ENCODE data around the gene CHCHD6.

The CHCHD6 gene

GRCh38 chr3:126915015-126915414 is 211.0 kb downstream of the CHCHD6 start:
- Histone ChIP-seq H3K4me3 (no peak overlapping the region), H3K4me1 (peaks cover 0 to 8% (median 4%) of the 10 kb centered on the region in 4 donors), H3K27me3 (no peaks in the 10 kb centered on the region), H3K27ac (no peak overlapping the region), H3K36me3 (peaks cover 0 to 9% (median 0%) of the 10 kb centered on the region in 3 donors), H3K9me3 (no peaks in the 10 kb centered on the region)
- intact Hi-C loops (cut with DNase I; ENCODE audit: low total_unique reads), result no loop called here
- TF ChIP-seq, protein P1, sequence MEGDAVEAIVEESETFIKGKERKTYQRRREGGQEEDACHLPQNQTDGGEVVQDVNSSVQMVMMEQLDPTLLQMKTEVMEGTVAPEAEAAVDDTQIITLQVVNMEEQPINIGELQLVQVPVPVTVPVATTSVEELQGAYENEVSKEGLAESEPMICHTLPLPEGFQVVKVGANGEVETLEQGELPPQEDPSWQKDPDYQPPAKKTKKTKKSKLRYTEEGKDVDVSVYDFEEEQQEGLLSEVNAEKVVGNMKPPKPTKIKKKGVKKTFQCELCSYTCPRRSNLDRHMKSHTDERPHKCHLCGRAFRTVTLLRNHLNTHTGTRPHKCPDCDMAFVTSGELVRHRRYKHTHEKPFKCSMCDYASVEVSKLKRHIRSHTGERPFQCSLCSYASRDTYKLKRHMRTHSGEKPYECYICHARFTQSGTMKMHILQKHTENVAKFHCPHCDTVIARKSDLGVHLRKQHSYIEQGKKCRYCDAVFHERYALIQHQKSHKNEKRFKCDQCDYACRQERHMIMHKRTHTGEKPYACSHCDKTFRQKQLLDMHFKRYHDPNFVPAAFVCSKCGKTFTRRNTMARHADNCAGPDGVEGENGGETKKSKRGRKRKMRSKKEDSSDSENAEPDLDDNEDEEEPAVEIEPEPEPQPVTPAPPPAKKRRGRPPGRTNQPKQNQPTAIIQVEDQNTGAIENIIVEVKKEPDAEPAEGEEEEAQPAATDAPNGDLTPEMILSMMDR (IDR thresholded peaks at IDR 0.05), result no peak
- DNase-seq, result no peak

DNA sequence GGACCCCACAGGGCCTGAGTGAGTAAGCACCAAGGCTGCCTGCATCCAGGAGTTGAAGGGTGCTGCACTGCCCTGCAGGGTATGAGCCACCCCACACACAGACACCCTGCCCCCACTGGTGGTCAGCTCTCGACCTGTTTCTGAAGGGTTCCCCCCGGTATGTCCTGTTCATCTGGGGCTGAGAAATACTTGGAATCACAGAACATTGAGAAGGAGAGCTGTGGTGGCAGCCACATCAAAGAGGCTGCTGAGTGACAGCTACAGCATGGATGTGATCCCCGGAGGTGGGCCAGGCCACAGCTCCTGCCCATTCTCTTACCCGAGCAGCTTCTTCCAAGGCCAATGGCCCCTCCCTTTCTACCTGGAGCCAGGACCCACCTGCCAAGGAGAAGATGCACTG is 212.5 kb downstream of the CHCHD6 start:
- intact Hi-C loops (cut with DNase I; ENCODE audit: low total_unique reads), result no loop called here
- peak in 1 of 2 donors; percentile 33 for DNase-seq
- peaks cover 0 to 5% (median 1%) of the 10 kb centered on the region in 4 donors for H3K4me1 ChIP-seq
- H3K9me3 ChIP-seq, result no peaks in the 10 kb centered on the region
- no peaks in the 10 kb centered on the region for H3K27me3 ChIP-seq
- TF ChIP-seq, protein P1 (IDR thresholded peaks at IDR 0.05), result no peak
- peaks cover 0 to 9% (median 0%) of the 10 kb centered on the region in 3 donors for H3K36me3 ChIP-seq
- H3K27ac ChIP-seq, result no peak overlapping the region
- H3K4me3 ChIP-seq, result no peak overlapping the region

DNA sequence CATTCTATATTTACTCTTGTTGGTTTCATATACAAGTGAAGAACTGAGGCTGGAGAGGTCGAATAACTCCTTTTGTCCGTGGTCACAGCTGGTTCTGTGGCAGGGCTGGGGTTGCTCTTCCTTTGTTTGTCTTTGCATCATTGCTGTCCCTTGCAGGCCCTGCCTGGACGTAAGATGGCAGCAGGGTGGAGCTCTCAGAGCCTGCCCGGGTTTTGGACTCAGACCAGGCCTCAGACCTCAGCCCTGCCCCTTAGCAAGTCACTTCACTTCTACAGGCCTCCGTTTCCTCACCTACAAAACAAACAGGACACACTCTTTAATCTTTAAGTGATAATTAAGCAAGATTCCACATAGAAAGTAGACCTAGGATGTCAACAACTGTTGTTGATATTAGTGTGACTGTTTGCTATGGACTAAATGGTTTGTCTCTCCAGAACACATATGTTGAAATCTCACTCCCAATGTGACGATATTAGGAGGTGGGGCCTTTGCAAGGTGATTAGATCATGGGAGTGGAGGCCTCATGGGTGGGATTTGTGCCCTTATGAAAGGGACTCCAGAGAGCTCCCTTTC is 213.3 kb downstream of the CHCHD6 start:
- H3K27ac ChIP-seq, result no peak overlapping the region
- TF ChIP-seq, protein P1 (IDR thresholded peaks at IDR 0.05), result no peak
- no peak for DNase-seq
- no peaks in the 10 kb centered on the region for H3K27me3 ChIP-seq
- H3K36me3 ChIP-seq, result peaks cover 0 to 9% (median 0%) of the 10 kb centered on the region in 3 donors
- peaks cover 0 to 5% (median under 1%) of the 10 kb centered on the region in 4 donors for H3K4me1 ChIP-seq
- H3K9me3 ChIP-seq, result no peaks in the 10 kb centered on the region
- H3K4me3 ChIP-seq, result no peak overlapping the region
- intact Hi-C loops (cut with DNase I; ENCODE audit: low total_unique reads), result no loop called here

DNA sequence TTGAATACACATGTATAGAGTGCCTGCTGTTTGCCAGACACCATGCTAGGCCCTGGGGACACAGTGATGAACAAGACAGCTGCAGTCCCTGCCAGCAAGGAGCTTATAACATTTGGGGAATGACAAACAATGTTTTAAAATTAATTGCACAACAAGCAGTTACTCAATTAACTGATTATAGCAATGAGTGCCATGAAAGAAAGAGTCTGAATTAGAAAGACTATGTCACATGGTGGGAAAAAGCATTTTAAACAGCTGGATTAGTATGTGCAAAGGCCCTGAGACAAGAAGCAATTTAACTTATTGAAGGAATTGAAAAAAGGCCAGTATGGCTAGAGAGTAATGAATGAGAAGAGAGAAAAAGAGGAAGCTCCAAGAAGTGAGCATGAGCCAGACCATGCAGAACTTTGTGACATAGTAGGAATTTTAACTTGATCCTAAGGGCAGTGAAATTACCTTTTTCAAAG is 214.3 kb downstream of the CHCHD6 start:
- H3K36me3 ChIP-seq, result peaks cover 0 to 9% (median 0%) of the 10 kb centered on the region in 3 donors
- H3K4me3 ChIP-seq, result no peak overlapping the region
- TF ChIP-seq, protein P1 (IDR thresholded peaks at IDR 0.05), result no peak
- no peaks in the 10 kb centered on the region for H3K9me3 ChIP-seq
- no peak for DNase-seq
- H3K4me1 ChIP-seq, result no peaks in the 10 kb centered on the region
- H3K27ac ChIP-seq, result no peak overlapping the region
- intact Hi-C loops (cut with DNase I; ENCODE audit: low total_unique reads), result no loop called here
- H3K27me3 ChIP-seq, result no peaks in the 10 kb centered on the region

- no peak for DNase-seq
- intact Hi-C loops (cut with DNase I; ENCODE audit: low total_unique reads), result no loop called here
- no peak overlapping the region for H3K4me3 ChIP-seq
- no peaks in the 10 kb centered on the region for H3K27me3 ChIP-seq
- no peak overlapping the region for H3K27ac ChIP-seq
- H3K36me3 ChIP-seq, result peaks cover 0 to 6% (median 0%) of the 10 kb centered on the region in 3 donors
- TF ChIP-seq, protein P1 (IDR thresholded peaks at IDR 0.05), result no peak
- H3K4me1 ChIP-seq, result peaks cover 0 to 1% (median under 1%) of the 10 kb centered on the region in 4 donors
- H3K9me3 ChIP-seq, result no peaks in the 10 kb centered on the region
These were observed 217.2 kb downstream of the CHCHD6 start for GRCh38 chr3:126921085-126921824.
